ENCODE data around the gene CILP. TPM values are rescaled to one million over a fixed set of nuclear protein-coding genes. Genes with fewer than 3 reads are reported as not detected.
A peak's percentile ranks its signal among the peaks of the same experiment; 100 is the strongest.
"Not testable (repeated sequence)": the region's sequence is repeated elsewhere in the genome, so short reads cannot be mapped to it uniquely, and the experiment has no call there.

The CILP gene
- total RNA-seq, 1 donor from 2014 or later = 0.05 TPM

DNA sequence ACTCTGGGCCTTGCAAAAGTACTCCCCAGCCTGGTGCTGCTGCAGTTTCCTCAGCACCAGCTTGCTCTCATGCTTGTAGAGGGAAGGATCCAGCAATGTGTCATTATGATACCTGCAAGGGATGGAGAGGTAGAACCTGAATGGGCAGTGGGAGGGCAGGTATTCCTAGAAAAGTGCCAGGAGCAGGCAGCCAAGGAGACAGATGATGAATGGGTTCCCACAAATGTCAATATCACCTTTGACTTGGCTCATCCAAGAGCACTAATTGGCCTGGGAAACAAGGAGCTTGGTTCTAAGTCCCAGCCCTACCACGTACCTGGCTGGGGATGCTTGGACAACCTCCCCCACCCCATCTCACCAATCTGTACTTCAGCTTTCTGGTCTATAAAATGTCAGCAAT is 9.4 kb downstream of the CILP start:
- intact Hi-C loops (cut with micrococcal nuclease) = no loop called here
- H3K36me3 Mint-ChIP-seq (ENCODE audit: low read depth) = no peaks in the 10 kb centered on the region
- H3K9me3 Mint-ChIP-seq = no peaks in the 10 kb centered on the region
- H3K27ac Mint-ChIP-seq = no peak overlapping the region
- no peaks in the 10 kb centered on the region for H3K4me1 Mint-ChIP-seq (ENCODE audit: low read depth)
- H3K4me3 Mint-ChIP-seq (ENCODE audit: low read depth) = no peak overlapping the region
- H3K27me3 Mint-ChIP-seq (ENCODE audit: low read depth) = peaks cover 4% of the 10 kb centered on the region
- DNase-seq (ENCODE audit: low spot score) = no peak

DNA sequence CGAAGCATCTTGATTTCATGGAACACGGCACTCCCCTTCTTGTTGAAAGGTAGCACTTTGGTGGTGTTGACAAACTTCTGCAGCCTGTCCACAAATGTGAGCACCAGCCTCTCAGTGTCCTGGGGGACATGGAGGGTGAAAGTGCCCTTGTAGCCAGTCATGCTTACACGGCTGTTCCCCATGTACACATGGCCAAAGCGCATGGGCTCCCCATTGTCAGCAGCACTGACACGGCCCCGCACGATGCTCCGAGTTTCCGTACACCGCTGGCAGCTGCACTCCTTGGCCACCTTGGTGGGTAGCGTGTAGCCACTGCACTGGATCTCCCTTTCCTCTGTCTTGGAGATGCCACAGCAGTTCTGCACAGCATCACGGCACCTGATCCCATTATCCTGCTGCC is 12.7 kb downstream of the CILP start:
- Mint-ChIP-seq H3K36me3 (ENCODE audit: low read depth) (no peaks in the 10 kb centered on the region), H3K4me1 (ENCODE audit: low read depth) (no peaks in the 10 kb centered on the region), H3K4me3 (ENCODE audit: low read depth) (no peak overlapping the region), H3K9me3 (no peaks in the 10 kb centered on the region), H3K27ac (no peak overlapping the region), H3K27me3 (ENCODE audit: low read depth) (peaks cover 4% of the 10 kb centered on the region)
- no peak for DNase-seq (ENCODE audit: low spot score)
- intact Hi-C loops (cut with micrococcal nuclease) = no loop called here

DNA sequence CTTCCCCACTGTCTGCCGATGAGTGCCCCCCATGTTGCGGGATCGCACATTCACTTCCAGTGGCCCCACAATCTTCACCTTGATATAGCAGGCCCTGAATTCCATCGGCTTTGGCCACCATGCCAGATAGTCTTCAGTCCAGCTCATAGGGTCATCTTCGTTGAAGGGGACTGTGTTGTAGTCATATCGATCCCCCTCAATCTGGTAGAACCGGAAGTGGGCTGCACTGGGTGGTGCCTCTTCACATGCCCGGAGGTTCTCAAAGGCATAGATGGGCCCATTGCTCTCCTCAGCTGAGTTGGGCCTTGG is 14.0 kb downstream of the CILP start:
- Mint-ChIP-seq H3K27ac (no peak overlapping the region), H3K36me3 (ENCODE audit: low read depth) (no peaks in the 10 kb centered on the region), H3K9me3 (no peaks in the 10 kb centered on the region), H3K27me3 (ENCODE audit: low read depth) (peaks cover 4% of the 10 kb centered on the region), H3K4me3 (ENCODE audit: low read depth) (no peak overlapping the region), H3K4me1 (ENCODE audit: low read depth) (no peaks in the 10 kb centered on the region)
- DNase-seq (ENCODE audit: low spot score) = no peak
- intact Hi-C loops (cut with micrococcal nuclease) = no loop called here

DNA sequence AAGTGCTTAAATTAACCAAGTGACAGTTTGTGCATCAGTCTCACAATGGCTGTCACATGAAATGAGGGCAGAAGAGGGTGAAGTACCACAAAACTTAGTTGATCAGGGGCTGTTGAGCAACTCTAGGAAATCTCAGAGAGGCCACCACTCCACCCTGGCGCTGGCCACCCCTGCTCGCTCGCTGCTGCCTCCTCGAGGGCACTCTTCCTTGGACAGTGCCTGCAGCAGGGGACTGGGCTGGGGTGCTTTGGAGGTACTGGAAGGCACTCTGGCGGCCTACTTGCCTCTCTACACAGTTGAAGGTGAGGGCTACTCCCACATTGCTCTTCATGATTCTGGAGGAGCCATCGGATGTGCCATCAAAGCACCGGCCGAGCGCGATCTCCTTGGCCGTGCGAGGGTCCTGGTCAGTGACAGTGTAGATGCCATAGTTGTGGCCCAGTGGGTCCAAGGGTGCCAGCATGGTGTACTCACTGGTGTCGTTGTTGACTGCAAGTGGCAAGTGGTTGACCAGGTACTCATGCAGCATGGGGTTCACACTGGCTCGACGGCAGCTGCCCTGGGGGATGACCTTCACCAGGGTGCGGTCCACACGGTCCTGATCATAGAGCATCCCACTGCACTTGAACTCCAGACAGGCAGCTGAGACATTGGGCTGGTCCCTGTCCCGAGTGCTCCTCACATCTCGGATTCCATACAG is 14.5 kb downstream of the CILP start:
- Mint-ChIP-seq H3K4me1 (ENCODE audit: low read depth) (no peaks in the 10 kb centered on the region), H3K36me3 (ENCODE audit: low read depth) (no peaks in the 10 kb centered on the region), H3K4me3 (ENCODE audit: low read depth) (no peak overlapping the region), H3K9me3 (no peaks in the 10 kb centered on the region), H3K27me3 (ENCODE audit: low read depth) (peaks cover 4% of the 10 kb centered on the region), H3K27ac (no peak overlapping the region)
- no peak for DNase-seq (ENCODE audit: low spot score)
- intact Hi-C loops (cut with micrococcal nuclease) = no loop called here

DNA sequence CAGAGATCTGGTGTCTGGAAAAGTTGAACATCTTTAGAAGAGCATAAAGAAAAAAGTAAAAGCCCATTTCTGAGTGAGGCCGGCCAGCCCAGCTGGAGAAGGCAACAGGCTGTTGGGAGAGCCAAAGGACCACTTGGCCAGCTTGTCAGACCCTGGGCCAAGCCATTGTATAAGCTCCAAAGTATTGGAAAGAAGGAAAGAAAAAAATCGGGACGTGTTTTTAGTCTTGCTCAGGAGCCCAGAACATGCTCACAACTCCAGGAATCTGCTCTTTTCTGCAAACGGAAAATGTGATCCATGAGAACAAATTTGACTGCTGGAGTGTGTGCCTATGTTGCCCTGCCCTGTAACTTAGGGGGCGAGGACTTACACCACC is 15.7 kb downstream of the CILP start:
- Mint-ChIP-seq H3K4me3 (ENCODE audit: low read depth) (no peak overlapping the region), H3K27me3 (ENCODE audit: low read depth) (peaks cover 4% of the 10 kb centered on the region), H3K4me1 (ENCODE audit: low read depth) (no peaks in the 10 kb centered on the region), H3K36me3 (ENCODE audit: low read depth) (no peaks in the 10 kb centered on the region), H3K9me3 (no peaks in the 10 kb centered on the region), H3K27ac (no peak overlapping the region)
- no peak for DNase-seq (ENCODE audit: low spot score)
- intact Hi-C loops (cut with micrococcal nuclease) = no loop called here

DNA sequence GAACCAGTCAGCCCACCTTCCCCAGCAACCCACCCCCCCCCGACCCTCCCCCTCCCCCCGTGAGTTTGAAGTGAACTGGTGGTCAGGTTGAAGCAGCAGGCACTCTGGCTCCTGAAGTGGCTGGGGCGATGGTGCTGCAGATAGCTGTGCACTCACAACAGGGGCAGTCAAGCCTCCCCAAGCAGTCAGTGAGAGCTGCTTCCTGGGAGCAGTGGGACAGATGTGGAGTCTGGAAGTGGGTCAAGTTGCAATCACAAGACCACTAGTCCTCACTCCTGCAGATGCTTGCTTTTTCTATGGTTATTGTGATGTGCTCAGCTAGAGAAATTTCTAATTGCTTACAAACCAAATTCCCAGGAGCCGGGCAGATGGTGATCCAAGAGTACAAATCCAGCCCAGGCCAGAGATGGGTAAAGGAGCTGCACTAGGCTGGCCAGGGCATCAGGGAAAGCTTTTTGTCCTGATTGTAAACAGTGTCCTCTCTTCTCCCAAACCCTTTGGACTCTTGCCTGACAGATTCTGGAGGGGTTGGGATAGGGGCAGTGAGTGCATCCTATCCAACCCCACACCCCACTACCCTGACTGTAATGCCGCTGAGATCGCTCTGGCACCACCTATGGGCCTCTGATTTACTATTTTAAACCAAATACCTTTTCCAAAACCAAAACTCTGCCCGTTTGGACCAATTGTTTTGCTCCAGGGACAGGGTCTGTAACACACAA is 16.3 kb downstream of the CILP start:
- Mint-ChIP-seq H3K27me3 (ENCODE audit: low read depth) (no peaks in the 10 kb centered on the region), H3K9me3 (no peaks in the 10 kb centered on the region), H3K4me3 (ENCODE audit: low read depth) (no peak overlapping the region), H3K27ac (no peak overlapping the region), H3K36me3 (ENCODE audit: low read depth) (no peaks in the 10 kb centered on the region), H3K4me1 (ENCODE audit: low read depth) (no peaks in the 10 kb centered on the region)
- no peak for DNase-seq (ENCODE audit: low spot score)
- intact Hi-C loops (cut with micrococcal nuclease) = no loop called here

DNA sequence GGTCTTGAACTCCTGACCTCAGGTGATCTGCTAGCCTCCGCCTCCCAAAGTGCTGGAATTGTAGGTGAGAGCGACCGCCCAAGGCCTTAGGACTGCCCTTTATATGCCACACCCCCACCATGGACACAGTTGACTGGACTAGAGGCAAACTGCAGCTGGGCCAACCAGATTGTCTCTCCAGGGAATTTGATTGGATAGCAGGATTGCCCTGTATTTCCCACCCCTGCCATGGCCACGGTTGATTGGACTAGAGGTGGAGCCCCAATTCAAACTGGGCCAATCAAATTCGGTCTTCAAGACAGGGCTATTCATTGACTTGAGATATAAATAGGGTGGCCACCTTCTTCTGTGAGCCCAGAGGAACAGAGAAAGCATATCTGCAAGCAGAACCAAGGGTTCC is 19.3 kb downstream of the CILP start:
- H3K36me3 Mint-ChIP-seq (ENCODE audit: low read depth) = no peaks in the 10 kb centered on the region
- intact Hi-C loops (cut with micrococcal nuclease) = no loop called here

DNA sequence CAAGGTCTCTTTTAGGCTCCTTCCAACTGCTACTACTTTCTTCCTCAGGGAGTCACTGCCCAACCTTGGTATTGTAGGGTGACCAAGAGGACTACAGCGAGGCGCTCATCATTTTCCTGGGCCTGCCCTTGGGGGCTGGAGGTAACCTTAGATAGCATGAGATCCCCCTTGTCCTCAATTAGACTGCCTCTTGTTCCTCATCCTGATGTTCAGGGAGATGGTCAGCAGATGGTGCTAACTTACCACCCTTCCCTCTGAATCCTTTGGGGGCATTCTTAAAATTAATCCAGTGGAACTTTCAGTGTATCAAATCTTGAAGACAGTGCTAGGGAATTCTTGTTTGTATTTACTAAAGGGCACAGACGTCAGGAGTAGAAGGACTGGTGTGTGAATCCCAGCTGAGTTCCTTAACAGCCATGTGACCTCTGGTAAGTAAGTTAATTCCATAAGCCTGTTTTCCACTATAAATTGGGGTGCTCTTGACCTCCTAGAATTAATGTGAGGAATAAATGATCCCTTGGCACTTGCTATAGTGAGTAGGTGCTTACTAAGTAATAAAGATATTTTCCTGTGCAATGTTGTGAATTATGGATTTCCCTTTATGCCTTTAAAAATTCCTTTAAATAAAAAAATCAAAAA is 22.1 kb downstream of the CILP start:
- no peaks in the 10 kb centered on the region for H3K9me3 Mint-ChIP-seq

More for the DNA sequence above, 19.3 kb downstream of the CILP start:
- Mint-ChIP-seq H3K9me3 (no peaks in the 10 kb centered on the region), H3K27ac (no peak overlapping the region), H3K4me1 (ENCODE audit: low read depth) (no peaks in the 10 kb centered on the region), H3K27me3 (ENCODE audit: low read depth) (no peaks in the 10 kb centered on the region), H3K4me3 (ENCODE audit: low read depth) (no peak overlapping the region)
- no peak for DNase-seq (ENCODE audit: low spot score)

DNA sequence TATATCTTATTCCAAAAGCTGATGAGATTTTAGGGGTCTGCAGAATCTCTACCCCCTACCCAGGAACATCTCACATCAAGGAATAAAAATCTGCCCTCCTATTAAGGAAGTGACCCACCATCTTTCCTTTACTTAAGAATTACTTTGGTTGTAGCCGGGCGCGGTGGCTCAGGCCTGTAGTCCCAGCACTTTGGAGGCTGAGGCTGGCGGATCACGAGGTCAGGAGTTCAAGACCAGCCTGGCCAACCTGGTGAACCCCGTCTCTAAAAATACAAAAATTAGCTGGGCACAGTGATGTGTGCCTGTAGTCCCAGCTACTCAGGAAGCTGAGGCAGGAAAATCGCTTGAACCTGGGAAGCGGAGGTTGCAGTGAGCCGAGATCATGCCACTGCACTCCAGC is 22.8 kb downstream of the CILP start:
- intact Hi-C loops (cut with micrococcal nuclease); DNase-seq (ENCODE audit: low spot score); H3K27ac Mint-ChIP-seq; H3K27me3 Mint-ChIP-seq (ENCODE audit: low read depth); H3K36me3 Mint-ChIP-seq (ENCODE audit: low read depth); H3K9me3 Mint-ChIP-seq; H3K4me3 Mint-ChIP-seq (ENCODE audit: low read depth): not testable (repeated sequence)
- H3K4me1 Mint-ChIP-seq (ENCODE audit: low read depth) = peaks cover 12% of the 10 kb centered on the region

More for the DNA sequence above, 22.1 kb downstream of the CILP start:
- no peak overlapping the region for H3K4me3 Mint-ChIP-seq (ENCODE audit: low read depth)
- H3K36me3 Mint-ChIP-seq (ENCODE audit: low read depth) = peaks cover 2% of the 10 kb centered on the region
- H3K27ac Mint-ChIP-seq = no peak overlapping the region
- peaks cover 6% of the 10 kb centered on the region for H3K4me1 Mint-ChIP-seq (ENCODE audit: low read depth)
- H3K27me3 Mint-ChIP-seq (ENCODE audit: low read depth) = no peaks in the 10 kb centered on the region
- DNase-seq (ENCODE audit: low spot score) = no peak
- intact Hi-C loops (cut with micrococcal nuclease) = loop anchor here (1.0 kb wide), 1 partner anchor 108 kb away; no protein-coding TSS in a partner anchor

DNA sequence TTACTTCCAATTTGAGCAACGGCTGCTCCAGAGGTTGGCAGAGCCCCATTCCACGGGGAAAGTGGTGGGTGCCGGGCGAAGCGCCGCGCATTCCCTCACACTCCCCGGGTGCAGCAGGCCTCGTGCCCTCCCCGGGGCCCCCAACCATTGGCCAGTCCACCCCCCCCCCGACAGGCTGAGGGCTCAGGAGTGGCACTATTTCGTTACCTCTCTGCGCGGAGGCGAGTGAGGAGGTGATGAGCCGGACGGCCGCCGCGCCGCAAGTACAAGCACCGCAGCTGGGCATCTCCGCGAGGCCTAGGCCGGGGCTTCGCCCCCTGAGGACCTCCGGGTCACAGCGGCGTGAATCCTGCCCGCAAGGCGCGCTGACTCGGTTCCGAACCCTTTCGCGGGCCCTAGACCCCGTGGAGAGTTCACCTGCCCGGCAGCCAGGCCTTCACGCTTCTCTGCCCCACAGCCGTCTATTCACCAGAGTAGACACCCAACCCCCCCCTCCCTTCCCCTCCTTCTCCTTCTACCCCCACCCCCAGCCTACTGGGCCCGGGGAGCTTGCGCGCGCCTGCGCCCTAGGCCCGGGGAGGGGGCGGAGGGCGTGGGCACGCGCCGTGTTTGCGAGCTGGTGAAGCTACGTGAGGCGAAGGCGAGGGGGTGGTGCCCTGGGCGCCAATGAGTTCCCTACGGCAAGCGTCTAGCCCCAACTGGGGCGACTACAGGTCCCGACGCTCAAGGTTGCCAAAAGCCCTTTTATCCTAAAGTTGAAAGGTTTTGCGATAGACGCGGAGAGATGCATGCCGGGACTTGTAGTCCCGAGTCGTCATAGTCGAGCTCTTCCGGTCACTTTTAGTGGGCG is 26.2 kb downstream of the CILP start, which contains the start of gene CLPX:
CLPX (minus strand) TSS at position 475 of the 850 bp plus-strand sequence; CDS start at position 286, 189 bp downstream.
- DNase-seq (ENCODE audit: low spot score) = peak; percentile 88
- Mint-ChIP-seq H3K27me3 (ENCODE audit: low read depth) (no peaks in the 10 kb centered on the region), H3K4me1 (ENCODE audit: low read depth) (peaks cover 27% of the 10 kb centered on the region), H3K4me3 (ENCODE audit: low read depth) (peak within 1 kb of the TSS; percentile 97), H3K36me3 (ENCODE audit: low read depth) (peaks cover 19% of the 10 kb centered on the region), H3K9me3 (no peaks in the 10 kb centered on the region), H3K27ac (peak within 1 kb of the TSS; percentile 90)
- intact Hi-C loops (cut with micrococcal nuclease) = loop anchor here (1.0 to 5.0 kb wide), 4 partner anchors 52 to 483 kb away; partner anchors contain the start of genes PDCD7, RNU5A-1 and RNU5B-1

DNA sequence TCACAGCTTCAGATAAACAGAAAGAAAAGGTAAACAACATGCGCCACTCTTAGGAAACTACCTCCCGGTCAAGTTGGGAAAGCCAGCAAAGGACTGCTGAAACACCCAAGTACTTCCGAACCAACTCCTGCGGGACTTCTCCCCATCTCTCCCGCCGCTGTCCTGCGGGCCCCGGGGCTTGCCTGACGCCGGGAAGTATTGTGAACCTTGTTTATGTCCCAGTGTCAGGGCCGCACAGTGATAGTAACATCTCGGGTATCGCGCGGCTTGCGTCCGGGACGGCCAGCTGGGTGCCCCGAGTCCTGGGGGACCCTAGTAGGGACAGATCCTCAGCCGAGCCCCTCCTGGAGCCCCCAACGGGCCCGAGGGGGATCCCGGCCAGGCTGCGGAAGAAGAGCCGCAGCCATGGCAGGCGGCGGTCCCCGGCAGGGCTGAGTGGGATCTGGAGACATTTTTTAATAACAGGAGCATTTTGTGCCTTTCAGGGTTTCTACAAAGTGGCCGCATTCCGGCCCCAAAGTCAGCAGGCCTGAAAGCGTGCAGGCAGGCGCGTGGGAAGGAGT is 26.9 kb downstream of the CILP start:
- no peaks in the 10 kb centered on the region for H3K27me3 Mint-ChIP-seq (ENCODE audit: low read depth)
- peak overlapping the region; percentile 97 for H3K4me3 Mint-ChIP-seq (ENCODE audit: low read depth)
- peaks cover 29% of the 10 kb centered on the region for H3K4me1 Mint-ChIP-seq (ENCODE audit: low read depth)
- H3K36me3 Mint-ChIP-seq (ENCODE audit: low read depth) = peaks cover 21% of the 10 kb centered on the region
- peak overlapping the region; percentile 90 for H3K27ac Mint-ChIP-seq
- intact Hi-C loops (cut with micrococcal nuclease) = loop anchor here (2.0 to 5.0 kb wide), 3 partner anchors 52 to 482 kb away; partner anchors contain the start of genes PDCD7 and RNU5A-1
- no peaks in the 10 kb centered on the region for H3K9me3 Mint-ChIP-seq
- peak; percentile 30 for DNase-seq (ENCODE audit: low spot score)

DNA sequence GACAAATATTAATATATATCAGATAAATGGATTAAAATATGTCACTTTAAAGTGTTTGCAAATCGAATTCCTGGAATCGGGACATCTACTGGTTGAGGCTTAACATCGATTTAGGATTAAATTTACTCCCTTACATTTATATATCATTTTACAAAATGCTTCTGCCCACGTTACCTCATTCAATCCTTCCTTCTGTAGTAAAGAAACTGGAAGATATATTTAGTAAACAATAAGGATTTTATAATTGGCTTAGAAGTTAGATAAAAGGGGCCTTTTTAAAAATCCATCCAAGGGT is 27.5 kb downstream of the CILP start:
- Mint-ChIP-seq H3K27ac (peak overlapping the region; percentile 90), H3K4me1 (ENCODE audit: low read depth) (peaks cover 29% of the 10 kb centered on the region), H3K27me3 (ENCODE audit: low read depth) (no peaks in the 10 kb centered on the region), H3K36me3 (ENCODE audit: low read depth) (peaks cover 23% of the 10 kb centered on the region), H3K9me3 (no peaks in the 10 kb centered on the region), H3K4me3 (ENCODE audit: low read depth) (peak overlapping the region; percentile 97)
- intact Hi-C loops (cut with micrococcal nuclease) = loop anchor here (2.0 to 5.0 kb wide), 3 partner anchors 51 to 482 kb away; partner anchors contain the start of genes PDCD7 and RNU5A-1
- no peak for DNase-seq (ENCODE audit: low spot score)
